ENCODE data around the gene CRYGS.
"Not testable (repeated sequence)": the region's sequence is repeated elsewhere in the genome, so short reads cannot be mapped to it uniquely, and the experiment has no call there.

Gene CRYGS

DNA sequence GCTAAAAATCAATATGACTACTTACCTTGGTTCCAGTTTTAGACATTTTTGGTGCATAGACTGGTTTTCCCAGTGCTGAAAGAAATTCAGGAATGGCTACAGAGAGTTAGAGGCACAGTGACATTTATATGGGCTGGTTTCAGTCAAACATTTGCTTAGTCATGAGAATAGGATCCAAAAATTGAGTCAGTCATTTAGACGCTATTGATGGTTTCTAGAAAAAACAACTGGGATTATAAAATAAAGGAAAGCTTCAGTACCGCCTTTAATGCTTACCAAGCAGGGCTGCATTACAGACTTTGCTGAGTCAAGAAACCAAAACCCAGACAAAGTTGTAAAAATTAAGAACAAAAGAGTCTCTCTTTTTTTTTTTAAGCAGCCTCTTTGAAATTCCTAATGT, at the start of gene CRYGS:
CRYGS (minus strand) TSS at position 100 of the 400 bp plus-strand sequence; CDS start at position 46, 54 bp downstream.
- H3K27me3 ChIP-seq (ENCODE audit: control insufficient read depth in 5 of 5, insufficient read depth in 4 of 5, low read length in 5 of 5), result no peaks in the 10 kb centered on the region
- H3K9me3 ChIP-seq (ENCODE audit: control insufficient read depth in 5 of 5, low read length in 5 of 5), result no peaks in the 10 kb centered on the region
- peaks cover 7 to 25% (median 13%) of the 10 kb centered on the region in 5 donors for H3K36me3 ChIP-seq (ENCODE audit: control insufficient read depth in 5 of 5, insufficient read depth in 5 of 5, low read length in 5 of 5)
- H3K4me3 ChIP-seq (ENCODE audit: low read depth in 1 of 5, low read length in 5 of 5), result no peak within 1 kb of the TSS
- peaks cover 0 to 5% (median 2%) of the 10 kb centered on the region in 5 donors for H3K4me1 ChIP-seq (ENCODE audit: control insufficient read depth in 5 of 5, insufficient read depth in 5 of 5, low read length in 5 of 5)
- no peak within 1 kb of the TSS for H3K9ac ChIP-seq (ENCODE audit: low read length in 5 of 5)
- no peak within 1 kb of the TSS for H3K27ac ChIP-seq (ENCODE audit: low read depth, low read length)

DNA sequence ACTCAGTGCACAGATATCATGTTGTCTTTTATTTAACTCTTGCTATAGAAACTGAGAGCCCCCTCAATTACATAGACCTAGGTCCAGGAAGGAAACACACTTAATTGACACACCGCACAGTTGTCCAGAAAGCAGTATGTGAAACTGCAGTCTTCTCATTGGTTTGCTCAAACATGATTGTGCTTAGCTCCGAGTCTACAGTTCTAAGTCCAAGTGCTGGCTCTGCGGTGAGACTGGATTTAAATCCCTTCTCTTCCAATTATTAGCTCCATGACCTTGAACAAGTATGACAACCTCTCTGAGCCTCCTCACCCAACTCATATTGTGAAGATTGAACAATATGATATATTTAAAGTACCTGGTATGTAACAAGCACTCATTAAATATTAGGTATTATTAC, 49.7 kb upstream of the CRYGS start:
- Histone ChIP-seq H3K4me3 (ENCODE audit: low read depth in 1 of 5, low read length in 5 of 5) (no peak overlapping the region), H3K27me3 (ENCODE audit: control insufficient read depth in 5 of 5, insufficient read depth in 4 of 5, low read length in 5 of 5) (peaks cover 0 to 3% (median 0%) of the 10 kb centered on the region in 5 donors), H3K27ac (ENCODE audit: low read depth, low read length) (no peak overlapping the region), H3K9ac (ENCODE audit: low read length in 5 of 5) (no peak overlapping the region), H3K36me3 (ENCODE audit: control insufficient read depth in 5 of 5, insufficient read depth in 5 of 5, low read length in 5 of 5) (no peaks in the 10 kb centered on the region), H3K4me1 (ENCODE audit: control insufficient read depth in 5 of 5, insufficient read depth in 5 of 5, low read length in 5 of 5) (no peaks in the 10 kb centered on the region), H3K9me3 (ENCODE audit: control insufficient read depth in 5 of 5, low read length in 5 of 5) (no peaks in the 10 kb centered on the region)

DNA sequence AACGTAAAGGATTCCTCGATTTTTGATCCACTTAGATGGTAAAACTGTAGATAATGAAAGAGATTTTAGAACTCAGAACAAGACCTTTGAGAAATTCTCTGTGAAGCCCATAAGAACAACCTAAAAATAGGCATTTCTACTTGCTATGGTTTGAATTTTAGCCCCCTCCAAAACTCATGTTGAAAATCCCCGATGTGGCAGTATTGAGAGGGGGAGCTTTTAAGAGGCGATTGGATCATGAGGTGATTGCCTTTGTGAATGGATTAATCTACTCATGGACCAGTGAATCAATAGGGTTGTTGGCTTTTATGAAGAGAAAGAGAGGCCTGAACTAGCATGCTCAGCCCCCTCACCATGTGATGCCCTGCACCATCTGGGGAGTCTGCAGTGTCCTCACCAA, 48.5 kb upstream of the CRYGS start:
- no peaks in the 10 kb centered on the region for H3K4me1 ChIP-seq (ENCODE audit: control insufficient read depth in 5 of 5, insufficient read depth in 5 of 5, low read length in 5 of 5)
- H3K9ac ChIP-seq (ENCODE audit: low read length in 5 of 5), result no peak overlapping the region
- no peaks in the 10 kb centered on the region for H3K36me3 ChIP-seq (ENCODE audit: control insufficient read depth in 5 of 5, insufficient read depth in 5 of 5, low read length in 5 of 5)
- no peak overlapping the region for H3K27ac ChIP-seq (ENCODE audit: low read depth, low read length)
- no peak overlapping the region for H3K4me3 ChIP-seq (ENCODE audit: low read depth in 1 of 5, low read length in 5 of 5)
- H3K9me3 ChIP-seq (ENCODE audit: control insufficient read depth in 5 of 5, low read length in 5 of 5), result no peaks in the 10 kb centered on the region
- H3K27me3 ChIP-seq (ENCODE audit: control insufficient read depth in 5 of 5, insufficient read depth in 4 of 5, low read length in 5 of 5), result peaks cover 0 to 3% (median 0%) of the 10 kb centered on the region in 5 donors

GRCh38 chr3:186590580-186591295, 46.6 kb upstream of the CRYGS start:
- Histone ChIP-seq H3K4me3 (ENCODE audit: low read depth in 1 of 5, low read length in 5 of 5) (no peak overlapping the region), H3K9me3 (ENCODE audit: control insufficient read depth in 5 of 5, low read length in 5 of 5) (no peaks in the 10 kb centered on the region), H3K4me1 (ENCODE audit: control insufficient read depth in 5 of 5, insufficient read depth in 5 of 5, low read length in 5 of 5) (no peaks in the 10 kb centered on the region), H3K27me3 (ENCODE audit: control insufficient read depth in 5 of 5, insufficient read depth in 4 of 5, low read length in 5 of 5) (peaks cover 0 to 3% (median 0%) of the 10 kb centered on the region in 5 donors), H3K36me3 (ENCODE audit: control insufficient read depth in 5 of 5, insufficient read depth in 5 of 5, low read length in 5 of 5) (peaks cover 5 to 6% (median 6%) of the 10 kb centered on the region in 5 donors), H3K9ac (ENCODE audit: low read length in 5 of 5) (no peak overlapping the region), H3K27ac (ENCODE audit: low read depth, low read length) (no peak overlapping the region)

GRCh38 chr3:186589856-186590579, 45.8 kb upstream of the CRYGS start:
- Histone ChIP-seq H3K4me1 (ENCODE audit: control insufficient read depth in 5 of 5, insufficient read depth in 5 of 5, low read length in 5 of 5) (no peaks in the 10 kb centered on the region), H3K9ac (ENCODE audit: low read length in 5 of 5) (no peak overlapping the region), H3K36me3 (ENCODE audit: control insufficient read depth in 5 of 5, insufficient read depth in 5 of 5, low read length in 5 of 5) (peaks cover 11 to 13% (median 13%) of the 10 kb centered on the region in 5 donors), H3K27ac (ENCODE audit: low read depth, low read length) (no peak overlapping the region), H3K27me3 (ENCODE audit: control insufficient read depth in 5 of 5, insufficient read depth in 4 of 5, low read length in 5 of 5) (peaks cover 0 to 3% (median 0%) of the 10 kb centered on the region in 5 donors), H3K9me3 (ENCODE audit: control insufficient read depth in 5 of 5, low read length in 5 of 5) (no peaks in the 10 kb centered on the region), H3K4me3 (ENCODE audit: low read depth in 1 of 5, low read length in 5 of 5) (no peak overlapping the region)

GRCh38 chr3:186589121-186589520, 44.9 kb upstream of the CRYGS start:
- H3K36me3 ChIP-seq (ENCODE audit: control insufficient read depth in 5 of 5, insufficient read depth in 5 of 5, low read length in 5 of 5), result peaks cover 20 to 22% (median 22%) of the 10 kb centered on the region in 5 donors
- H3K4me3 ChIP-seq (ENCODE audit: low read depth in 1 of 5, low read length in 5 of 5), result no peak overlapping the region
- no peak overlapping the region for H3K9ac ChIP-seq (ENCODE audit: low read length in 5 of 5)
- no peaks in the 10 kb centered on the region for H3K4me1 ChIP-seq (ENCODE audit: control insufficient read depth in 5 of 5, insufficient read depth in 5 of 5, low read length in 5 of 5)
- no peak overlapping the region for H3K27ac ChIP-seq (ENCODE audit: low read depth, low read length)
- H3K27me3 ChIP-seq (ENCODE audit: control insufficient read depth in 5 of 5, insufficient read depth in 4 of 5, low read length in 5 of 5), result peaks cover 0 to 3% (median 0%) of the 10 kb centered on the region in 5 donors
- H3K9me3 ChIP-seq (ENCODE audit: control insufficient read depth in 5 of 5, low read length in 5 of 5), result no peaks in the 10 kb centered on the region

DNA sequence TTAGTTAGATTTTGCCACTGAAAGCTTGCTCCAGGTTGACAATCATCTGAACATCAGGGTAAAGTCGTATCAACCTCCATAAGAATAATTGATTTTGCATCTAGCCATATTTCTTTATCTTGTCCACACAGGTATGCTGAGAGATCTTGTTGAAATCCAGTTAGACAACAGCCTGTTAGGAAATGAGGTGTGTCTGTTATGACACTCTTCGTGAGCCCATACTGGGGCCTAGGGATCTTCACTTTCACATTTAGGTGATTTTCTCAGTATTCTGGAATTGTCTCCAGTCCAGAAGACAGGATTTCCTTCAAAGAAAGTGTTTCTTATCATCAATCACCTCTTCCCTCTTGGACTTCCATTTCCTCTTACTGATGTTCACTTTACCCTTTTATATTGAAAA, 44.5 kb upstream of the CRYGS start:
- H3K4me3 ChIP-seq (ENCODE audit: low read depth in 1 of 5, low read length in 5 of 5), result no peak overlapping the region
- peaks cover 25 to 27% (median 26%) of the 10 kb centered on the region in 5 donors for H3K36me3 ChIP-seq (ENCODE audit: control insufficient read depth in 5 of 5, insufficient read depth in 5 of 5, low read length in 5 of 5)
- peaks cover 0 to 3% (median 0%) of the 10 kb centered on the region in 5 donors for H3K27me3 ChIP-seq (ENCODE audit: control insufficient read depth in 5 of 5, insufficient read depth in 4 of 5, low read length in 5 of 5)
- no peak overlapping the region for H3K27ac ChIP-seq (ENCODE audit: low read depth, low read length)
- no peaks in the 10 kb centered on the region for H3K9me3 ChIP-seq (ENCODE audit: control insufficient read depth in 5 of 5, low read length in 5 of 5)
- no peaks in the 10 kb centered on the region for H3K4me1 ChIP-seq (ENCODE audit: control insufficient read depth in 5 of 5, insufficient read depth in 5 of 5, low read length in 5 of 5)
- no peak overlapping the region for H3K9ac ChIP-seq (ENCODE audit: low read length in 5 of 5)

DNA sequence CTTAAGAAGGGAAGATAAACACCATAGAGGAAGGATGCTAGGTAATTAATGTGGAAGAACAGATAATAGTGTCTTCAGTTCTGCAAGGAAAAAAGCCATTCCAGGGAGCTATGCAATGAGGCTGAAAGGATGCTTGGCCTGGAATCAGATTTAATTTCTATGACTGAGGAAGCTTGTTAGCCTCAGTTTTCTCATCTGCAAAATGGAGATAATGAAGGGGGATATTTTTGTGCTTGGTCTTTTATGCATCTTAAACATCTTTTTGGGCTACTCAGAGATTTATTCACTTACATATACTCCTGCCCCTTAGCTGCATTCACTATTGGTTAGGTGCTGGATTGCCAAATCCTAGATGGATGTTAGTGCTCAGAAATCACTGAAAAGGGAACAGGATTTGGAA, 43.0 kb upstream of the CRYGS start:
- Histone ChIP-seq H3K4me1 (ENCODE audit: control insufficient read depth in 5 of 5, insufficient read depth in 5 of 5, low read length in 5 of 5) (no peaks in the 10 kb centered on the region), H3K9me3 (ENCODE audit: control insufficient read depth in 5 of 5, low read length in 5 of 5) (no peaks in the 10 kb centered on the region), H3K9ac (ENCODE audit: low read length in 5 of 5) (no peak overlapping the region), H3K4me3 (ENCODE audit: low read depth in 1 of 5, low read length in 5 of 5) (no peak overlapping the region), H3K27ac (ENCODE audit: low read depth, low read length) (no peak overlapping the region), H3K27me3 (ENCODE audit: control insufficient read depth in 5 of 5, insufficient read depth in 4 of 5, low read length in 5 of 5) (peaks cover 0 to 3% (median 0%) of the 10 kb centered on the region in 5 donors), H3K36me3 (ENCODE audit: control insufficient read depth in 5 of 5, insufficient read depth in 5 of 5, low read length in 5 of 5) (peaks cover 38 to 41% (median 39%) of the 10 kb centered on the region in 5 donors)

DNA sequence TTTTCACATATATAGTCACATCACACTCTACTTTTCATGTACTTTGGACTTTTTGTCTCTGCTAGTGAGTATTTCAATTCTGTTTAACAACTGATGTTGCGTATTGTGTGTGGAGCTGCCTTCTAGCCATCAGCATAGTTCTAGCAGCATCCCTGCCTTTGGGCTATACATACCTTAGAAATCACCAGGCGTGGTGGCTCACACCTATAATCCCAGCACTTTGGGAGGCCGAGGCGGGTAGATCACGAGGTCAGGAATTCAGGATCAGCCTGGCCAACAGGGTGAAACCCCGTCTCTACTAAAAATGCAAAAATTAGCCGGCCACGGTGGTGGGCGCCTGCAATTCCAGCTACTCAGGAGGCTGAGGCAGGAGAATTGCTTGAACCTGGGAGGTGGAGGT, 42.1 kb upstream of the CRYGS start:
- not testable (repeated sequence) for H3K4me3 ChIP-seq (ENCODE audit: low read depth in 1 of 5, low read length in 5 of 5); H3K4me1 ChIP-seq (ENCODE audit: control insufficient read depth in 5 of 5, insufficient read depth in 5 of 5, low read length in 5 of 5); H3K27ac ChIP-seq (ENCODE audit: low read depth, low read length); H3K9me3 ChIP-seq (ENCODE audit: control insufficient read depth in 5 of 5, low read length in 5 of 5); H3K27me3 ChIP-seq (ENCODE audit: control insufficient read depth in 5 of 5, insufficient read depth in 4 of 5, low read length in 5 of 5); H3K9ac ChIP-seq (ENCODE audit: low read length in 5 of 5)
- peaks cover 42 to 51% (median 48%) of the 10 kb centered on the region in 5 donors for H3K36me3 ChIP-seq (ENCODE audit: control insufficient read depth in 5 of 5, insufficient read depth in 5 of 5, low read length in 5 of 5)

- Histone ChIP-seq H3K36me3 (ENCODE audit: control insufficient read depth in 5 of 5, insufficient read depth in 5 of 5, low read length in 5 of 5) (peaks cover 53 to 71% (median 64%) of the 10 kb centered on the region in 5 donors), H3K9ac (ENCODE audit: low read length in 5 of 5) (no peak overlapping the region)
Measured at GRCh38 chr3:186583831-186584230, 39.7 kb upstream of the CRYGS start.

More at GRCh38 chr3:186583831-186584230, 39.7 kb upstream of the CRYGS start:
- H3K4me3 ChIP-seq (ENCODE audit: low read depth in 1 of 5, low read length in 5 of 5), result no peak overlapping the region
- H3K9me3 ChIP-seq (ENCODE audit: control insufficient read depth in 5 of 5, low read length in 5 of 5), result no peaks in the 10 kb centered on the region
- no peak overlapping the region for H3K27ac ChIP-seq (ENCODE audit: low read depth, low read length)
- no peaks in the 10 kb centered on the region for H3K27me3 ChIP-seq (ENCODE audit: control insufficient read depth in 5 of 5, insufficient read depth in 4 of 5, low read length in 5 of 5)
- no peaks in the 10 kb centered on the region for H3K4me1 ChIP-seq (ENCODE audit: control insufficient read depth in 5 of 5, insufficient read depth in 5 of 5, low read length in 5 of 5)

Data from subcutaneous abdominal adipose tissue (tissue), 5 donors.